Coronary artery (tissue), 2 donors: ENCODE results near the gene COL4A1.

Source experiments
- DNase-seq: peaks from one replicate; pipeline ENCODE4 v3.0.0-alpha.2; 2017; ENCODE audit warnings: low spot score
- H3K27ac ChIP-seq, 2 donors: fragments of 200-600 bp; sonication (generic); one replicate each; pipeline ENCODE4 v1.5.1; 2016 to 2019
- H3K4me3 ChIP-seq: fragments of 200-600 bp; sonication (generic); 2 replicates; pipeline ENCODE4 v1.5.1; 2016; ENCODE audit warnings: mild to moderate bottlenecking, moderate library complexity
- CTCF ChIP-seq: fragments of 200-600 bp; sonication (generic); IDR thresholded peaks from one replicate; pipeline ENCODE4 v1.5.1; 2019; ENCODE audit warnings: antibody characterized with exemption

The COL4A1 gene

GRCh38 chr13:110330491-110331011, 23.6 kb upstream of the COL4A1 start:
- H3K4me3 ChIP-seq, result peak overlapping the region; percentile 57

GRCh38 chr13:110329798-110330461, 23.0 kb upstream of the COL4A1 start:
- Histone ChIP-seq H3K27ac (peak overlapping the region; percentile 81 to 89), H3K4me3 (peak overlapping the region; percentile 57)
- no peak for DNase-seq
- TF ChIP-seq CTCF, result no peak

More at GRCh38 chr13:110330491-110331011, 23.6 kb upstream of the COL4A1 start:
- no peak for DNase-seq
- peak overlapping the region; percentile 81 to 89 for H3K27ac ChIP-seq
- TF ChIP-seq CTCF, result no peak

- Histone ChIP-seq H3K4me3 (peak overlapping the region; percentile 57), H3K27ac (peak overlapping the region; percentile 81 to 89)
- DNase-seq, result no peak
- TF ChIP-seq CTCF, result no peak
These were observed 22.3 kb upstream of the COL4A1 start for GRCh38 chr13:110329258-110329657.

- peak; percentile 68 for DNase-seq
- no peak for TF ChIP-seq CTCF
- H3K27ac ChIP-seq, result peak overlapping the region; percentile 81 to 89
- peak overlapping the region; percentile 14 for H3K4me3 ChIP-seq
These were observed 21.6 kb upstream of the COL4A1 start for GRCh38 chr13:110328573-110328972.

GRCh38 chr13:110327051-110327721, 20.2 kb upstream of the COL4A1 start:
- DNase-seq, result peak; percentile 74
- H3K4me3 ChIP-seq, result peak overlapping the region; percentile 46
- peak overlapping the region; percentile 81 to 89 for H3K27ac ChIP-seq
- no peak for TF ChIP-seq CTCF

- DNase-seq, result peak; percentile 86
- TF ChIP-seq CTCF, result no peak
- peak overlapping the region; percentile 81 to 89 for H3K27ac ChIP-seq
- H3K4me3 ChIP-seq, result peak overlapping the region; percentile 46
These were observed 19.4 kb upstream of the COL4A1 start for GRCh38 chr13:110326263-110326904.
